K562 (cell line): ENCODE results near the gene FJX1. TPM values are rescaled to one million over a fixed set of nuclear protein-coding genes. Genes with fewer than 3 reads are reported as not detected.

Experiments used
- C11orf30 ChIP-seq: fragments of 450-650 bp; IDR thresholded peaks from 2 replicates; pipeline ENCODE4 v1.6.1; 2016; ENCODE audit warnings: low read depth, mild to moderate bottlenecking
- CSDE1 ChIP-seq, 2 experiments: fragments of 450-650 bp; IDR thresholded peaks; 2 replicates each; pipeline ENCODE4 v1.6.1; 2016; ENCODE audit warnings: mild to moderate bottlenecking in 1 of 2
- HDAC1 ChIP-seq, 2 experiments: fragments of 450-650 bp; IDR thresholded peaks; 2 replicates each; pipeline ENCODE4 v1.6.1; 2016 to 2017; ENCODE audit warnings: inconsistent platforms in 1 of 2, mild to moderate bottlenecking in 1 of 2, moderate library complexity in 1 of 2
- MIER1 ChIP-seq: fragments of 450-650 bp; IDR thresholded peaks from 2 replicates; pipeline ENCODE4 v1.6.1; 2016; ENCODE audit warnings: antibody characterized with exemption, mild to moderate bottlenecking, low read depth
- PHB2 ChIP-seq: fragments of 450-650 bp; IDR thresholded peaks from 2 replicates; pipeline ENCODE4 v1.6.1; 2017; ENCODE audit warnings: low read depth
- SMARCA5 ChIP-seq: fragments of 450-650 bp; IDR thresholded peaks from 2 replicates; pipeline ENCODE4 v1.6.1; 2016
- SNIP1 ChIP-seq: fragments of 450-650 bp; IDR thresholded peaks from 2 replicates; pipeline ENCODE4 v1.7.1; 2017; ENCODE audit warnings: low read depth, mild to moderate bottlenecking
- SUPT5H ChIP-seq: fragments of 450-650 bp; IDR thresholded peaks from 2 replicates; pipeline ENCODE4 v1.6.1; 2016
- TEAD2 ChIP-seq: fragments of 450-650 bp; IDR thresholded peaks from 2 replicates; pipeline ENCODE4 v1.6.1; 2016; ENCODE audit warnings: missing genetic modification characterization, control low read depth, missing compliant biosample characterization
- ZNF384 ChIP-seq: IDR thresholded peaks from 2 replicates; pipeline ENCODE4 v1.6.1; 2012; ENCODE audit warnings: low read depth, low read length, improper control_type of control experiment
- polyA plus RNA-seq, 8 experiments: library from polyadenylated mRNA; depleted of rRNA in 4 of 8; stranded (reverse) in 5 of 8; unstranded in 3 of 8; fragments of >200 nt; fragmentation: Nextera tagmentation in 2 of 8; fragmentation: Illumina TruSeq in 1 of 8; extraction: Ambion mirVana in 2 of 8; extraction: Trizol in 1 of 8; gene quantifications; 2 replicates each; pipeline versions ENCODE4 v1.2.1 to v1.2.3, GENCODE V29; 2011 to 2014; ENCODE audit warnings: inconsistent platforms in 1 of 8, missing spikeins in 1 of 8
- total RNA-seq, 7 experiments: library from RNA; depleted of rRNA in 6 of 7; stranded (reverse); fragments of >200 nt in 6 of 7; fragmentation: Illumina TruSeq in 2 of 7; extraction: Trizol in 2 of 7; gene quantifications; 2 replicates each; pipeline versions ENCODE4 v1.2.1 to v1.2.3, GENCODE V29; 2011 to 2021; ENCODE audit warnings: low replicate concordance in 1 of 7
- TF ChIP-seq, protein P1 (sequence below): fragments of 450-650 bp; IDR thresholded peaks from 2 replicates; pipeline ENCODE4 v1.6.1; 2016; ENCODE audit warnings: borderline replicate concordance
- TF ChIP-seq, protein P2 (sequence below): sonication (generic); formaldehyde crosslinking; IDR thresholded peaks from 2 replicates; pipeline ENCODE4 v1.8.0; 2022; ENCODE audit warnings: missing genetic modification reagents, mild to moderate bottlenecking, moderate library complexity, borderline replicate concordance

Gene FJX1
- total and polyA plus RNA-seq, 9 of the 15 experiments (the other 6 are each of a cell fraction or from before 2014, with no cell fraction given) = 0.10 to 2.7 (median 0.72) TPM

GRCh38 chr11:35663408-35663702 lies 45.1 kb downstream of the FJX1 start (continued):
- 0 out of 4 replicates have a peak, but pooled peaks of 1 of the 2 experiments have one; percentile 55 for TF ChIP-seq CSDE1 (IDR thresholded peaks at IDR 0.05)
- TF ChIP-seq, protein P1, sequence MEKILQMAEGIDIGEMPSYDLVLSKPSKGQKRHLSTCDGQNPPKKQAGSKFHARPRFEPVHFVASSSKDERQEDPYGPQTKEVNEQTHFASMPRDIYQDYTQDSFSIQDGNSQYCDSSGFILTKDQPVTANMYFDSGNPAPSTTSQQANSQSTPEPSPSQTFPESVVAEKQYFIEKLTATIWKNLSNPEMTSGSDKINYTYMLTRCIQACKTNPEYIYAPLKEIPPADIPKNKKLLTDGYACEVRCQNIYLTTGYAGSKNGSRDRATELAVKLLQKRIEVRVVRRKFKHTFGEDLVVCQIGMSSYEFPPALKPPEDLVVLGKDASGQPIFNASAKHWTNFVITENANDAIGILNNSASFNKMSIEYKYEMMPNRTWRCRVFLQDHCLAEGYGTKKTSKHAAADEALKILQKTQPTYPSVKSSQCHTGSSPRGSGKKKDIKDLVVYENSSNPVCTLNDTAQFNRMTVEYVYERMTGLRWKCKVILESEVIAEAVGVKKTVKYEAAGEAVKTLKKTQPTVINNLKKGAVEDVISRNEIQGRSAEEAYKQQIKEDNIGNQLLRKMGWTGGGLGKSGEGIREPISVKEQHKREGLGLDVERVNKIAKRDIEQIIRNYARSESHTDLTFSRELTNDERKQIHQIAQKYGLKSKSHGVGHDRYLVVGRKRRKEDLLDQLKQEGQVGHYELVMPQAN = peak; percentile 49; the same call in 1 of the 2 replicates
- no peak for TF ChIP-seq ZNF384
- TF ChIP-seq MIER1 = peak; percentile 81; the same call in 1 of the 2 replicates
- TF ChIP-seq, protein P2, sequence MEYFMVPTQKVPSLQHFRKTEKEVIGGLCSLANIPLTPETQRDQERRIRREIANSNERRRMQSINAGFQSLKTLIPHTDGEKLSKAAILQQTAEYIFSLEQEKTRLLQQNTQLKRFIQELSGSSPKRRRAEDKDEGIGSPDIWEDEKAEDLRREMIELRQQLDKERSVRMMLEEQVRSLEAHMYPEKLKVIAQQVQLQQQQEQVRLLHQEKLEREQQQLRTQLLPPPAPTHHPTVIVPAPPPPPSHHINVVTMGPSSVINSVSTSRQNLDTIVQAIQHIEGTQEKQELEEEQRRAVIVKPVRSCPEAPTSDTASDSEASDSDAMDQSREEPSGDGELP = 0 out of 2 replicates have a peak, but pooled peaks have one; percentile 31
- 0 out of 2 replicates have a peak, but pooled peaks have one; percentile 51 for TF ChIP-seq PHB2
- TF ChIP-seq HDAC1 (IDR thresholded peaks at IDR 0.05) = peak in 1 of 2 experiments; percentile 36; a peak in 2 of 4 replicates
- TF ChIP-seq SNIP1 = no peak
- TF ChIP-seq SMARCA5 = peak; percentile 91
- TF ChIP-seq TEAD2 = no peak
- TF ChIP-seq C11orf30 = no peak
- 0 out of 2 replicates have a peak, but pooled peaks have one; percentile 7 for TF ChIP-seq SUPT5H
